Natural killer cell (primary cell): ENCODE measurements around the gene TMEM132D. TPM values are rescaled to one million over a fixed set of nuclear protein-coding genes. Genes with fewer than 3 reads are reported as not detected.

ENCODE experiments used
- ATAC-seq, 3 donors: fragments of 150-1000 bp in 2 of 3; fragments of 200-7000 bp in 1 of 3; cut with Tn5 transposase; 1 replicate in 1 of 3; 2 replicates in 2 of 3; pipeline ENCODE4 v1.10.0; 2021; ENCODE audit warnings: mild to moderate bottlenecking in 2 of 3, moderate library complexity in 2 of 3
- DNase-seq, 2 donors: peaks; one replicate each; pipeline versions ENCODE4 v3.0.0 to v3.0.0-alpha.2; 2013 to 2021; ENCODE audit warnings: mixed read lengths in 1 of 2
- H3K27ac ChIP-seq: one replicate; pipeline ENCODE4 v1.5.1; 2013; ENCODE audit warnings: mild to moderate bottlenecking, low read length
- H3K27me3 ChIP-seq: one replicate; pipeline ENCODE4 v1.6.1; 2013; ENCODE audit warnings: low read length; ENCODE audit not compliant: control insufficient read depth, insufficient read depth
- H3K36me3 ChIP-seq: one replicate; pipeline ENCODE4 v1.6.1; 2013; ENCODE audit warnings: low read length; ENCODE audit not compliant: control insufficient read depth, insufficient read depth
- H3K4me1 ChIP-seq: one replicate; pipeline ENCODE4 v1.6.1; 2013; ENCODE audit warnings: low read length; ENCODE audit not compliant: control insufficient read depth, insufficient read depth
- H3K4me3 ChIP-seq: one replicate; pipeline ENCODE4 v1.5.1; 2013; ENCODE audit warnings: low read length
- H3K9me3 ChIP-seq: one replicate; pipeline ENCODE4 v1.6.1; 2013; ENCODE audit warnings: low read length; ENCODE audit not compliant: control insufficient read depth, insufficient read depth
- H3K27ac Mint-ChIP-seq, 2 donors: one replicate each; pipeline ENCODE4 v1.8.0; 2022; ENCODE audit warnings: mild to moderate bottlenecking in 2 of 2, mixed read lengths in 2 of 2, moderate library complexity in 1 of 2
- H3K27me3 Mint-ChIP-seq, 2 donors: one replicate each; pipeline ENCODE4 v1.8.0; 2022; ENCODE audit warnings: low read depth in 2 of 2, mixed read lengths in 2 of 2
- H3K36me3 Mint-ChIP-seq: one replicate; pipeline ENCODE4 v1.8.0; 2022; ENCODE audit warnings: mixed read lengths
- H3K4me1 Mint-ChIP-seq, 2 donors: one replicate each; pipeline ENCODE4 v1.8.0; 2022; ENCODE audit warnings: mixed read lengths in 2 of 2
- H3K4me3 Mint-ChIP-seq: one replicate; pipeline ENCODE4 v1.8.0; 2022; ENCODE audit warnings: mild to moderate bottlenecking, moderate library complexity, mixed read lengths
- H3K9me3 Mint-ChIP-seq, 2 donors: one replicate each; pipeline ENCODE4 v1.8.0; 2022; ENCODE audit warnings: mixed read lengths in 2 of 2
- CTCF ChIP-seq: fragments of 200-600 bp; IDR thresholded peaks from one replicate; pipeline ENCODE4 v1.8.0; 2022; ENCODE audit warnings: antibody characterized with exemption
- WGBS: methylation state at CpG from one replicate; pipeline ENCODE4 v1.1.7; 2013; ENCODE audit warnings: missing lambda C conversion rate; ENCODE audit not compliant: insufficient coverage; 5-methylcytosine and 5-hydroxymethylcytosine counted together
- intact Hi-C: fragments of 100-400 bp; cut with micrococcal nuclease; formaldehyde crosslinking; loops from one replicate; pipeline ENCODE4 v1.14.2; 2022
- total RNA-seq, 4 donors: library from RNA; stranded (reverse); fragments of 120-200 nt in 1 of 4; gene quantifications; one replicate each; pipeline versions ENCODE4 v1.2.3 to v1.2.4, GENCODE V29; 2013 to 2022

Gene TMEM132D
- total RNA-seq, 3 donors from 2014 or later (not counting 1 experiment from before 2014, with no cell fraction given), result not detected

GRCh38 chr12:129366656-129367055, 537.2 kb downstream of the TMEM132D start:
- Histone ChIP-seq H3K4me1 (no peaks in the 10 kb centered on the region), H3K4me3 (no peak overlapping the region), H3K9me3 (no peaks in the 10 kb centered on the region), H3K36me3 (no peaks in the 10 kb centered on the region), H3K27me3 (no peaks in the 10 kb centered on the region), H3K27ac (no peak overlapping the region)
- intact Hi-C loops, result no loop called here
- no peak overlapping the region for H3K4me3 Mint-ChIP-seq
- H3K36me3 Mint-ChIP-seq, result no peaks in the 10 kb centered on the region
- peaks cover 0 to 2% of the 10 kb centered on the region in 2 donors for H3K27me3 Mint-ChIP-seq
- H3K9me3 Mint-ChIP-seq, result no peaks in the 10 kb centered on the region
- no peak for ATAC-seq
- DNase-seq, result no peak
- WGBS, result 84% methylated on average over 9 of the region's 9 CpGs
- H3K27ac Mint-ChIP-seq, result no peak overlapping the region
- no peak for TF ChIP-seq CTCF
- H3K4me1 Mint-ChIP-seq, result peaks cover 0 to 4% of the 10 kb centered on the region in 2 donors

DNA sequence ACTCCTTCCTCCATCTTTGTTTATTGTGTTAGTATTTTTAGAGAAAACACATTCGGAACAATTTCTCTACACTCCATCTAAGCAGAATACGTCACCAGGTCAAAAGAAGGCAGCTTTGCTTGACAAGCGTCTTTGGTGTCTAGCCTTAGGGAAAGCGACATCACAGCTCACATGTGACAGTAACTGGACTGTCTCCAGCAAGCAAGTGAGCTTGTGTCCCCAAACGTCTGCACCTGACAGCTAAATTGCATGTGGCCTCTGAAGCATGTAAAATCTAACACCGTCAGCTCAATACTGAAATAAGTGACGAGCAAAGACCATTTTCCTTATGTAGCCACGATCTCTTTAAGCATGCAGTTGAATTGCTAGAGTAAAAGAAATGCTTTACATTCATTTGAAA, 540.8 kb downstream of the TMEM132D start:
- no peaks in the 10 kb centered on the region for H3K36me3 Mint-ChIP-seq
- H3K4me1 Mint-ChIP-seq, result peaks cover 0 to 4% of the 10 kb centered on the region in 2 donors
- no peak overlapping the region for H3K27ac Mint-ChIP-seq
- ATAC-seq (no peak), DNase-seq (no peak)
- H3K9me3 ChIP-seq, result peaks cover 2% of the 10 kb centered on the region
- H3K27ac ChIP-seq, result no peak overlapping the region
- 82% methylated on average over 8 of the region's 8 CpGs for WGBS
- H3K4me3 ChIP-seq, result no peak overlapping the region
- H3K27me3 Mint-ChIP-seq, result peaks cover 0 to 2% of the 10 kb centered on the region in 2 donors
- H3K27me3 ChIP-seq, result no peaks in the 10 kb centered on the region
- intact Hi-C loops, result no loop called here
- no peak overlapping the region for H3K4me3 Mint-ChIP-seq
- H3K4me1 ChIP-seq, result no peaks in the 10 kb centered on the region
- no peak for TF ChIP-seq CTCF
- no peaks in the 10 kb centered on the region for H3K36me3 ChIP-seq
- no peaks in the 10 kb centered on the region for H3K9me3 Mint-ChIP-seq

- Mint-ChIP-seq H3K4me1 (no peaks in the 10 kb centered on the region), H3K36me3 (no peaks in the 10 kb centered on the region), H3K27me3 (peaks cover 0 to 8% of the 10 kb centered on the region in 2 donors), H3K9me3 (no peaks in the 10 kb centered on the region), H3K27ac (no peak overlapping the region), H3K4me3 (no peak overlapping the region)
- Histone ChIP-seq H3K4me3 (no peak overlapping the region), H3K4me1 (no peaks in the 10 kb centered on the region), H3K27ac (no peak overlapping the region), H3K27me3 (no peaks in the 10 kb centered on the region), H3K9me3 (peaks cover 2% of the 10 kb centered on the region), H3K36me3 (no peaks in the 10 kb centered on the region)
- DNase-seq (no peak), ATAC-seq (no peak)
- WGBS, result 81% methylated on average over 6 of the region's 6 CpGs
- no peak for TF ChIP-seq CTCF
- intact Hi-C loops, result no loop called here
Observed at GRCh38 chr12:129357233-129357632, 546.6 kb downstream of the TMEM132D start.

DNA sequence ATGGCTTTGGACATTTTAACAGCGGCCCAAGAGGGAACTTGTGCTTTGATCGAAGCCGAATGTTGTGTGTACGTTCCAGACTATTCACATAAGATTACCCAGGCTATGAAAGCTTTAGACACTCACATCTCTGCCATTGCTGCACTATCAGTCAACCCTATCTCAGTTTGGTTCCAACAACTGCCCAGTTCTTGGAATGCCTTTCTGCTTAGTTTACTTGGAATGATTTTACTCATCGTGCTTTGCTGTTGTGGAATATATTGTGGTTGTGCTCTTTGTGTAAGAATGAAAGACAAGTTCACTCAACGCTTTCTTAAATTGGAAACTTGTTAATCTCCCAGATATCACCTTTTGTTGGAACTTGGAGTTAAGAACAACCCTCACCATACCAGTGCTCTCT, 552.3 kb downstream of the TMEM132D start:
- Mint-ChIP-seq H3K4me3 (no peak overlapping the region), H3K9me3 (no peaks in the 10 kb centered on the region), H3K27me3 (peaks cover 0 to 6% of the 10 kb centered on the region in 2 donors), H3K27ac (no peak overlapping the region), H3K4me1 (no peaks in the 10 kb centered on the region), H3K36me3 (no peaks in the 10 kb centered on the region)
- intact Hi-C loops, result no loop called here
- Histone ChIP-seq H3K9me3 (no peaks in the 10 kb centered on the region), H3K4me3 (no peak overlapping the region), H3K4me1 (no peaks in the 10 kb centered on the region), H3K36me3 (no peaks in the 10 kb centered on the region), H3K27ac (no peak overlapping the region), H3K27me3 (no peaks in the 10 kb centered on the region)
- no peak for DNase-seq
- WGBS, result 96% methylated on average over 5 of the region's 6 CpGs
- no peak for TF ChIP-seq CTCF
- ATAC-seq, result no peak
